K562 (cell line): ENCODE measurements around the gene VPS18. TPM values are rescaled to one million over a fixed set of nuclear protein-coding genes. Genes with fewer than 3 reads are reported as not detected.

ENCODE experiments used
- ATAC-seq: fragments of 200-7000 bp; cut with Tn5 transposase; 3 replicates; pipeline ENCODE4 v1.9.1; 2020; ENCODE audit warnings: moderate library complexity
- BruUV-seq: library from RNA; stranded (reverse); fragments of 400-500 nt; replicated peaks from 2 replicates; lab custom pipeline; 2021; lab: Mats Ljungman, UMichigan
- CTCF ChIA-PET: fragments of 300-600 bp; formaldehyde crosslinking; extraction: SDS; loops from one replicate; lab custom pipeline; 2021; ENCODE audit warnings: low intra/inter-chr PET ratio; lab: Yijun Ruan, JAX
- POLR2A ChIA-PET: fragments of 300-600, 350-650 bp; sonication (Branson Sonifier 250); formaldehyde crosslinking; extraction: SDS; loops from one replicate; lab custom pipeline; 2021; ENCODE audit warnings: antibody characterized with exemption, inconsistent platforms; lab: Yijun Ruan, JAX
- DNase-seq, 4 experiments: peaks; one replicate each; pipeline versions ENCODE4 v3.0.0 to v3.0.0-alpha.2; 2011 to 2018; ENCODE audit warnings: low spot score in 3 of 4, mixed read lengths in 3 of 4; ENCODE audit errors: extremely low read depth in 1 of 4
- FAIRE-seq: peaks from 2 replicates; lab custom pipeline; 2011; peaks lifted over from hg19 to GRCh38; lab: Jason Lieb, UNC
- H2AFZ ChIP-seq: 2 replicates; pipeline ENCODE4 v1.6.0; 2011; ENCODE audit warnings: low read depth, low read length, control low read depth, inconsistent platforms
- H3K27ac ChIP-seq: fragments of 200-600 bp; 3 replicates; pipeline ENCODE4 v1.8.0; 2011; ENCODE audit warnings: low read depth, mild to moderate bottlenecking, control low read depth, inconsistent platforms, low read length, moderate library complexity, mixed read lengths; ENCODE audit errors: extremely low read depth
- H3K27me3 ChIP-seq, 2 experiments: fragments of 300-600 bp in 1 of 2; 2 replicates in 1 of 2; 3 replicates in 1 of 2; pipeline versions ENCODE4 v1.6.0 to v1.8.0; 2011; ENCODE audit warnings: inconsistent platforms in 2 of 2, low read length in 2 of 2, mild to moderate bottlenecking in 1 of 2, mixed read lengths in 1 of 2, moderate library complexity in 1 of 2; ENCODE audit not compliant: control insufficient read depth in 2 of 2, insufficient read depth in 2 of 2
- H3K36me3 ChIP-seq: fragments of 300-600 bp; 3 replicates; pipeline ENCODE4 v1.8.0; 2011; ENCODE audit warnings: mild to moderate bottlenecking, low read length, inconsistent platforms; ENCODE audit not compliant: control insufficient read depth, insufficient read depth
- H3K4me1 ChIP-seq, 2 experiments: fragments of 200-600 bp in 1 of 2; replicated peaks in 1 of 2; 2 replicates in 1 of 2; 3 replicates in 1 of 2; pipeline versions ENCODE4 v1.5.1 to v1.8.0; 2011; ENCODE audit warnings: inconsistent platforms in 2 of 2, low read length in 2 of 2, mild to moderate bottlenecking in 1 of 2, mixed read lengths in 1 of 2, moderate library complexity in 1 of 2; ENCODE audit not compliant: control insufficient read depth in 2 of 2, insufficient read depth in 2 of 2
- H3K4me2 ChIP-seq: 2 replicates; pipeline ENCODE4 v1.6.1; 2011; ENCODE audit warnings: low read length, control low read depth, inconsistent platforms, mixed read lengths; ENCODE audit not compliant: insufficient read depth
- H3K4me3 ChIP-seq: fragments of 200-600 bp; sonication (generic), shearing (Covaris generic); 2 replicates; pipeline ENCODE4 v1.5.1; 2016; ENCODE audit warnings: control low read depth, inconsistent platforms
- H3K79me2 ChIP-seq: fragments of 200-600 bp; 3 replicates; pipeline ENCODE4 v1.8.0; 2011; ENCODE audit warnings: low read length, inconsistent platforms; ENCODE audit not compliant: control insufficient read depth, insufficient read depth
- H3K9ac ChIP-seq, 2 experiments: 2 replicates each; pipeline versions ENCODE4 v1.6.0 to v1.6.1; 2011; ENCODE audit warnings: low read depth in 2 of 2, low read length in 2 of 2, control low read depth in 1 of 2, inconsistent platforms in 1 of 2, mild to moderate bottlenecking in 1 of 2, mixed read lengths in 1 of 2; ENCODE audit not compliant: insufficient read depth in 1 of 2
- H3K9me1 ChIP-seq: one replicate; pipeline ENCODE4 v1.6.0; 2011; ENCODE audit warnings: inconsistent platforms, mild to moderate bottlenecking, low read length, moderate library complexity; ENCODE audit not compliant: control insufficient read depth, insufficient read depth
- H3K9me3 ChIP-seq: replicated peaks from 2 replicates; pipeline ENCODE4 v1.5.1; 2011; ENCODE audit warnings: low read depth, low read length, inconsistent platforms; ENCODE audit not compliant: control insufficient read depth, insufficient read depth
- H4K20me1 ChIP-seq: replicated peaks from 2 replicates; pipeline ENCODE4 v1.6.1; 2011; ENCODE audit warnings: low read length, inconsistent platforms, mixed read lengths; ENCODE audit not compliant: control insufficient read depth, insufficient read depth
- ETS1 ChIP-seq: conservative IDR thresholded peaks from 2 replicates; pipeline ENCODE4 v1.6.1; 2011; ENCODE audit warnings: low read depth, mild to moderate bottlenecking, low read length; ENCODE audit not compliant: control insufficient read depth
- NR4A1 ChIP-seq, 2 experiments: fragments of 250-450 bp in 1 of 2; fragments of 450-650 bp in 1 of 2; sonication (Bioruptor Pico) in 1 of 2; IDR thresholded peaks; 2 replicates each; pipeline versions ENCODE4 v1.4.0 to v1.6.1; 2016 to 2020; ENCODE audit warnings: mild to moderate bottlenecking in 2 of 2, missing compliant biosample characterization in 1 of 2, missing genetic modification characterization in 1 of 2, moderate library complexity in 1 of 2
- TFAP4 ChIP-seq: sonication (generic); formaldehyde crosslinking; IDR thresholded peaks from 2 replicates; pipeline ENCODE4 v1.8.0; 2022; ENCODE audit warnings: missing genetic modification reagents, mild to moderate bottlenecking, moderate library complexity, borderline replicate concordance
- ZNF282 ChIP-seq: sonication (generic); formaldehyde crosslinking; IDR thresholded peaks from 2 replicates; pipeline ENCODE4 v1.8.1; 2023; ENCODE audit warnings: missing genetic modification reagents
- ZNF639 ChIP-seq, 2 experiments: fragments of 200-800 bp in 1 of 2; sonication (Bioruptor generic) in 1 of 2; sonication (generic) in 1 of 2; formaldehyde crosslinking in 1 of 2; IDR thresholded peaks in 1 of 2; conservative IDR thresholded peaks in 1 of 2; 2 replicates each; pipeline versions ENCODE4 v1.5.0 to v1.6.1; 2016 to 2020; ENCODE audit warnings: missing compliant biosample characterization in 1 of 2, missing genetic modification characterization in 1 of 2, missing genetic modification reagents in 1 of 2
- WGBS: fragments of 100-300 bp; shearing (Covaris generic); methylation state at CpG from one replicate; pipeline ENCODE4 v1.1.6; 2016; ENCODE audit warnings: low coverage, mixed read lengths; ENCODE audit not compliant: insufficient coverage; ENCODE audit errors: missing lambda C conversion rate; 5-methylcytosine and 5-hydroxymethylcytosine counted together
- in situ Hi-C: fragments of 300-500 bp; cut with MboI; formaldehyde crosslinking; loops from 4 replicates; pipeline ENCODE4 v1.15.0; 2018; ENCODE audit warnings: inconsistent platforms, mixed read lengths
- intact Hi-C: fragments of 100-400 bp; cut with micrococcal nuclease; formaldehyde crosslinking; loops from 2 replicates; pipeline ENCODE4 v1.14.2; 2022
- polyA plus RNA-seq, 8 experiments: library from polyadenylated mRNA; depleted of rRNA in 4 of 8; stranded (reverse) in 5 of 8; unstranded in 3 of 8; fragments of >200 nt; fragmentation: Nextera tagmentation in 2 of 8; fragmentation: Illumina TruSeq in 1 of 8; extraction: Ambion mirVana in 2 of 8; extraction: Trizol in 1 of 8; gene quantifications; 2 replicates each; pipeline versions ENCODE4 v1.2.1 to v1.2.3, GENCODE V29; 2011 to 2014; ENCODE audit warnings: inconsistent platforms in 1 of 8, missing spikeins in 1 of 8
- total RNA-seq, 7 experiments: library from RNA; depleted of rRNA in 6 of 7; stranded (reverse); fragments of >200 nt in 6 of 7; fragmentation: Illumina TruSeq in 2 of 7; extraction: Trizol in 2 of 7; gene quantifications; 2 replicates each; pipeline versions ENCODE4 v1.2.1 to v1.2.3, GENCODE V29; 2011 to 2021; ENCODE audit warnings: low replicate concordance in 1 of 7

Gene VPS18
- total and polyA plus RNA-seq, 9 of the 15 experiments (the other 6 are each of a cell fraction or from before 2014, with no cell fraction given): 0.73 to 19.9 (median 8.5) TPM

GRCh38 chr15:40845511-40846284 is 48.6 kb upstream of the VPS18 start:
- BruUV-seq: no TSS peak
- FAIRE-seq (no peak), DNase-seq (peak in 2 of 4 experiments; percentile 19 to 37), ATAC-seq (no peak)
- Histone ChIP-seq H4K20me1 (no peaks in the 10 kb centered on the region), H3K9me1 (no peaks in the 10 kb centered on the region), H3K4me2 (no peak overlapping the region; the same call in 1 of the 2 replicates), H3K9ac (no peak overlapping the region; a peak in 1 of 4 replicates), H3K79me2 (no peaks in the 10 kb centered on the region), H3K36me3 (no peaks in the 10 kb centered on the region), H2AFZ (no peak overlapping the region), H3K4me3 (no peak overlapping the region), H3K9me3 (no peaks in the 10 kb centered on the region), H3K4me1 (peaks cover 29 to 41% of the 10 kb centered on the region in 2 experiments), H3K27me3 (no peaks in the 10 kb centered on the region), H3K27ac (no peak overlapping the region)
- POLR2A ChIA-PET: no interaction called here
- CTCF ChIA-PET: interaction anchor here (0.8 kb wide), 1 partner anchor 355 kb away, joined by 3 read pairs; no protein-coding TSS in a partner anchor
- intact Hi-C loops: no loop called here
- WGBS: 60% methylated on average over 8 of the region's 8 CpGs
- in situ Hi-C loops: no loop called here
- TF ChIP-seq ZNF639 (CRISPR knock-in tag; conservative IDR thresholded peaks at IDR 0.05 in 1 of 2, IDR thresholded peaks at IDR 0.05 in 1 of 2) (no peak), ETS1 (no peak), TFAP4 (CRISPR knock-in tag) (no peak), NR4A1 (CRISPR knock-in tag; IDR thresholded peaks at IDR 0.05) (no peak), NR4A1 (tag; IDR thresholded peaks at IDR 0.05) (no peak), ZNF282 (no peak)
